Fibroblast of lung (primary cell): ENCODE results near the gene CACNG4. TPM values are rescaled to one million over a fixed set of nuclear protein-coding genes. Genes with fewer than 3 reads are reported as not detected.

Experiments used
- DNase-seq, 2 donors: peaks; one replicate each; pipeline versions ENCODE4 v3.0.0 to v3.0.0-alpha.2; 2010; ENCODE audit warnings: low read depth in 2 of 2
- H2AFZ ChIP-seq: 2 replicates; pipeline ENCODE4 v1.5.1; 2012; ENCODE audit warnings: low read length, control low read depth, inconsistent platforms
- H3K27ac ChIP-seq: 2 replicates; pipeline ENCODE4 v1.5.1; 2011; ENCODE audit warnings: low read length, control low read depth; ENCODE audit not compliant: insufficient read depth
- H3K27me3 ChIP-seq: 2 replicates; pipeline ENCODE4 v1.5.1; 2011; ENCODE audit warnings: mild to moderate bottlenecking, low read length; ENCODE audit not compliant: control insufficient read depth, insufficient read depth
- H3K36me3 ChIP-seq: 2 replicates; pipeline ENCODE4 v1.5.1; 2011; ENCODE audit warnings: low read length; ENCODE audit not compliant: control insufficient read depth, insufficient read depth
- H3K4me1 ChIP-seq: 2 replicates; pipeline ENCODE4 v1.5.1; 2011; ENCODE audit warnings: low read length; ENCODE audit not compliant: control insufficient read depth, insufficient read depth; ENCODE audit errors: extremely low read depth
- H3K4me2 ChIP-seq: 2 replicates; pipeline ENCODE4 v1.5.1; 2011; ENCODE audit warnings: low read length, control low read depth; ENCODE audit not compliant: insufficient read depth; ENCODE audit errors: extremely low read depth
- H3K4me3 ChIP-seq, 4 experiments: fragments of 200-600 bp in 1 of 4; sonication (generic) in 1 of 4; replicated peaks in 1 of 4; 2 replicates each; pipeline ENCODE4 v1.5.1; 2011 to 2016; ENCODE audit warnings: low read length in 4 of 4, low read depth in 3 of 4, mild to moderate bottlenecking in 3 of 4, control low read depth in 2 of 4, inconsistent platforms in 1 of 4, mixed read lengths in 1 of 4; ENCODE audit not compliant: insufficient read depth in 1 of 4; ENCODE audit errors: control extremely low read depth in 1 of 4
- H3K79me2 ChIP-seq: 2 replicates; pipeline ENCODE4 v1.5.1; 2012; ENCODE audit warnings: mild to moderate bottlenecking, low read length, inconsistent platforms; ENCODE audit not compliant: control insufficient read depth, insufficient read depth
- H3K9ac ChIP-seq: 2 replicates; pipeline ENCODE4 v1.5.1; 2011; ENCODE audit warnings: mild to moderate bottlenecking, low read length, control low read depth; ENCODE audit not compliant: insufficient read depth
- H3K9me3 ChIP-seq: 2 replicates; pipeline ENCODE4 v1.5.1; 2012; ENCODE audit warnings: low read depth, low read length; ENCODE audit not compliant: control insufficient read depth, insufficient read depth
- H4K20me1 ChIP-seq: 2 replicates; pipeline ENCODE4 v1.5.1; 2011; ENCODE audit warnings: low read length; ENCODE audit not compliant: control insufficient read depth, insufficient read depth; ENCODE audit errors: extremely low read depth
- EZH2 ChIP-seq: IDR thresholded peaks from 2 replicates; pipeline ENCODE4 v1.5.1; 2012; ENCODE audit warnings: low read length, control low read depth, mild to moderate bottlenecking; ENCODE audit errors: missing control alignments
- polyA plus RNA-seq, 2 donors: library from polyadenylated mRNA; depleted of rRNA in 1 of 2; stranded (reverse) in 1 of 2; unstranded in 1 of 2; fragments of >200 nt; gene quantifications; 2 replicates each; pipeline ENCODE4 v1.2.1, GENCODE V29; 2011 to 2012; ENCODE audit warnings: missing spikeins in 1 of 2
- total RNA-seq: library from RNA; depleted of rRNA; stranded (reverse); fragments of >200 nt; gene quantifications from 2 replicates; pipeline ENCODE4 v1.2.1, GENCODE V29; 2014
- TF ChIP-seq, protein P1 (sequence below), 2 donors: IDR thresholded peaks in 1 of 2; conservative IDR thresholded peaks in 1 of 2; 1 replicate in 1 of 2; 2 replicates in 1 of 2; pipeline ENCODE4 v1.5.1; 2011 to 2012; ENCODE audit warnings: low read length in 2 of 2, control low read depth in 1 of 2, inconsistent platforms in 1 of 2, low read depth in 1 of 2, mild to moderate bottlenecking in 1 of 2

Gene CACNG4
- total and polyA plus RNA-seq, 2 donors (not counting 1 experiment from before 2014, with no cell fraction given) = not detected

DNA sequence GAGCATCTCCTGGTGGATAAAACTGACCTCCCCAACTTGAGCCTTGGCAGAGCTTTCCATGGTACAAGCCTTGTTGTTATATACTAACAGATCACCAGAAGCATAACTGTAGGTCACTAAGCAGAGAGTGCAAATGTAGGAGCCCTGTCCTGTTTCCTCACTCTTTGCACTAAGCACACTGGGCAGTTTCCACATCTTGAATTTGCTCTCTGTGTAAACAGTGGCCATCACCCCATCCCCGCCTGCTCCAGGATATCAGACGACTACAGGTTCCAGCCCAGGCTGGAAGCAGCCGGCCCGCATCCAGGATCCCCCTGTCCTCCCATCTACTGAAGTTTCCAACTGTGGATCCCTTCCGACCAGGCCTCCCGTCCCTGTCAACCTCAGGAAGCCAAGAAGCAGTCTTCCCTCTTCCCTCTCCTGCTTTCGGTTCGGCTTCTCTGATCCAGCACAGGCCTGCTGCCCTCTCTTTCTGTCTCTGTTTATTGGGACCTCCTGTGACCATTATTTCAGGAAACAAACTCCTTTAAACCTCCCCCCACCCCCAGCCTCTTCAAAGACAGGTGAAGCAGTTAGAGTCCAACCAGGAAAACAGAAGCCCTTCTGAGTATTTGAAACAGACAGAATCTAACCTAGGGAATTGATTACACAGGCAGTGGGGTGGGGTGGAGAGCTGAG is 22.6 kb upstream of the CACNG4 start:
- no peak overlapping the region for H3K4me3 ChIP-seq
- TF ChIP-seq, protein P1, sequence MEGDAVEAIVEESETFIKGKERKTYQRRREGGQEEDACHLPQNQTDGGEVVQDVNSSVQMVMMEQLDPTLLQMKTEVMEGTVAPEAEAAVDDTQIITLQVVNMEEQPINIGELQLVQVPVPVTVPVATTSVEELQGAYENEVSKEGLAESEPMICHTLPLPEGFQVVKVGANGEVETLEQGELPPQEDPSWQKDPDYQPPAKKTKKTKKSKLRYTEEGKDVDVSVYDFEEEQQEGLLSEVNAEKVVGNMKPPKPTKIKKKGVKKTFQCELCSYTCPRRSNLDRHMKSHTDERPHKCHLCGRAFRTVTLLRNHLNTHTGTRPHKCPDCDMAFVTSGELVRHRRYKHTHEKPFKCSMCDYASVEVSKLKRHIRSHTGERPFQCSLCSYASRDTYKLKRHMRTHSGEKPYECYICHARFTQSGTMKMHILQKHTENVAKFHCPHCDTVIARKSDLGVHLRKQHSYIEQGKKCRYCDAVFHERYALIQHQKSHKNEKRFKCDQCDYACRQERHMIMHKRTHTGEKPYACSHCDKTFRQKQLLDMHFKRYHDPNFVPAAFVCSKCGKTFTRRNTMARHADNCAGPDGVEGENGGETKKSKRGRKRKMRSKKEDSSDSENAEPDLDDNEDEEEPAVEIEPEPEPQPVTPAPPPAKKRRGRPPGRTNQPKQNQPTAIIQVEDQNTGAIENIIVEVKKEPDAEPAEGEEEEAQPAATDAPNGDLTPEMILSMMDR (conservative IDR thresholded peaks at IDR 0.05 in 1 of 2, IDR thresholded peaks at IDR 0.05 in 1 of 2; ENCODE audit: low read depth in 1 of 2, low read length in 2 of 2) = no peak
- no peak for TF ChIP-seq EZH2
- no peaks in the 10 kb centered on the region for H3K4me1 ChIP-seq
- no peak for DNase-seq
- no peaks in the 10 kb centered on the region for H4K20me1 ChIP-seq
- H3K79me2 ChIP-seq = no peaks in the 10 kb centered on the region
- H3K36me3 ChIP-seq = no peaks in the 10 kb centered on the region
- H3K27ac ChIP-seq = no peak overlapping the region
- H2AFZ ChIP-seq = no peak overlapping the region
- H3K9me3 ChIP-seq = no peaks in the 10 kb centered on the region
- H3K27me3 ChIP-seq = peaks cover 24% of the 10 kb centered on the region
- no peak overlapping the region for H3K4me2 ChIP-seq
- H3K9ac ChIP-seq = no peak overlapping the region

DNA sequence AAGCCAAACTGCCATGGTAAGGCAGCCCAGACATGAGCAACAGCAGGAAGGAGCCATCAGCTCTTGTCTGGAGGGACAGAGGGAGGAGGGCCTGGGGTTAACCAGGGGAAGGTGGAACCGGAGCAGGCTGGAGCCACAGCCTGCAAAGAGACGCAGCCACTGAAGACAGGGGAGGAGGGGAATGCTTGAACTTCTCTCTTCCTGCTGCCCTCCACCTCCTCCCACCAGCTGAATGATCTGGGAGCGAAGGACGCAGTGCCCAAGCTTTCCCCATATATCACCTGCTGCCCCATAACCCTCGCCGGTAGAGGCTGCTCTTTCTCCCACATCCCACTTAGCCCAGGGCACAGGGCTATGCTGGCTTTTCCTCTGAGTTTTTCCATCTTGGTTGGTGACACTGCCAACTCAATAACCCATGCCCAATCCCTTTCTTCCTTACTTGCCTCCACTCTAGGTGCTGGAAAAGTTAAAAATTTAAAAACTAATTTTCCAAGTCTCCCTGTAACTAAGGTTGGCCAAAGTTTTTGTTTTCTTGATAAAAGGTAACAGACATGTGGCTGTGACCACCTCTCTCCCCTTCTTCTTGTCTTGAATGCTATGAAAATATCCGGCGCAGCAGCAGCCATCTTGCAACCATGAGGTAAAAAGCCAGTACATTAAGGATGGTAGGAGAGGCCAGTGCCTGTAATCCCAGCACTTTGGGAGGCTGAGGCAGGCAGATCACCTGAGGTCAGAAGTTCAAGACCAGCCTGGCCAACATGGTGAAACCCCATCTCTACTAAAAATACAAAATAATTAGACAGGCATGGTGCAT is 21.8 kb upstream of the CACNG4 start:
- Histone ChIP-seq H4K20me1 (no peaks in the 10 kb centered on the region), H3K79me2 (no peaks in the 10 kb centered on the region), H3K4me1 (no peaks in the 10 kb centered on the region), H3K9ac (no peak overlapping the region), H3K27me3 (peaks cover 27% of the 10 kb centered on the region), H3K4me3 (no peak overlapping the region), H3K27ac (no peak overlapping the region), H3K4me2 (no peak overlapping the region), H3K36me3 (no peaks in the 10 kb centered on the region), H3K9me3 (no peaks in the 10 kb centered on the region), H2AFZ (no peak overlapping the region)
- TF ChIP-seq, protein P1 (conservative IDR thresholded peaks at IDR 0.05 in 1 of 2, IDR thresholded peaks at IDR 0.05 in 1 of 2; ENCODE audit: low read depth in 1 of 2, low read length in 2 of 2) = no peak
- TF ChIP-seq EZH2 = no peak
- no peak for DNase-seq

DNA sequence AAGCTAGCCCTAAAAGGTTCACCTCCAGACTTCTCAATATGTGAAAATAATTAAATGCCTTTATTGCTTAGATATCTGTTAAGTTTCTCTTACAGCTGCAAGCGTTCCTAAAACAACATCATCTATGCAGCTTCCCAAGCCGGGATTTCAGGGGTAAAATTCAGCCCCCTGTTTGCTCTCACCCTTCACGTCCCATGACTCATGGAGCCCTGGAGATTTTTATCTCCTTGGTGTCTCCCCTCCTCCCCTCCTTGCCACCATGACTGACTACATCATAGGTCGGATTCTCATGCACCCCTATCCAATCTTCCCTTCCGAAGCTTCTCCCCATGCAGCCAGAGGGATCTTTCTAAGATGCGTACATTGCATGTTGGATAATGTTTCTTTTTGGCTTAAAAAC is 21.0 kb upstream of the CACNG4 start:
- DNase-seq = no peak
- Histone ChIP-seq H3K27me3 (peaks cover 27% of the 10 kb centered on the region), H3K27ac (no peak overlapping the region), H3K79me2 (no peaks in the 10 kb centered on the region), H3K4me2 (no peak overlapping the region), H3K4me1 (no peaks in the 10 kb centered on the region), H3K4me3 (no peak overlapping the region), H3K9me3 (no peaks in the 10 kb centered on the region), H2AFZ (no peak overlapping the region), H4K20me1 (no peaks in the 10 kb centered on the region), H3K36me3 (no peaks in the 10 kb centered on the region), H3K9ac (no peak overlapping the region)
- TF ChIP-seq EZH2 = peak; percentile 9
- TF ChIP-seq, protein P1 (conservative IDR thresholded peaks at IDR 0.05 in 1 of 2, IDR thresholded peaks at IDR 0.05 in 1 of 2; ENCODE audit: low read depth in 1 of 2, low read length in 2 of 2) = no peak
